Neural progenitor cell (in vitro differentiated cells): ENCODE measurements around the gene FNDC11. TPM values are rescaled to one million over a fixed set of nuclear protein-coding genes. Genes with fewer than 3 reads are reported as not detected.

Source experiments
- DNase-seq: peaks from one replicate; pipeline ENCODE4 v3.0.0-alpha.2; 2016; ENCODE audit warnings: low spot score
- H2AFZ ChIP-seq: fragments of 200-600 bp; sonication (generic); replicated peaks from 2 replicates; pipeline ENCODE4 v1.6.1; 2016; ENCODE audit warnings: antibody characterized with exemption
- H3F3A ChIP-seq: fragments of 200-600 bp; sonication (generic); 2 replicates; pipeline ENCODE4 v1.6.1; 2016; ENCODE audit warnings: antibody characterized with exemption, low read depth
- H3K27ac ChIP-seq: fragments of 200-600 bp; sonication (generic); 2 replicates; pipeline ENCODE4 v1.5.1; 2016; ENCODE audit warnings: mild to moderate bottlenecking
- H3K27me3 ChIP-seq: fragments of 200-600 bp; sonication (generic); 2 replicates; pipeline ENCODE4 v1.6.1; 2016; ENCODE audit warnings: mild to moderate bottlenecking, moderate library complexity
- H3K36me3 ChIP-seq: fragments of 200-600 bp; sonication (generic); 2 replicates; pipeline ENCODE4 v1.5.1; 2016
- H3K4me1 ChIP-seq: fragments of 200-600 bp; sonication (generic); 2 replicates; pipeline ENCODE4 v1.6.1; 2016; ENCODE audit warnings: mixed run types
- H3K4me2 ChIP-seq: fragments of 200-600 bp; sonication (generic); 2 replicates; pipeline ENCODE4 v1.6.1; 2016
- H3K4me3 ChIP-seq: fragments of 200-600 bp; sonication (generic); 2 replicates; pipeline ENCODE4 v1.5.1; 2016
- H3K79me2 ChIP-seq: fragments of 200-600 bp; sonication (generic); 2 replicates; pipeline ENCODE4 v1.6.1; 2016; ENCODE audit warnings: low read depth
- H3K9ac ChIP-seq: fragments of 200-600 bp; sonication (generic); 2 replicates; pipeline ENCODE4 v1.6.1; 2016
- H3K9me3 ChIP-seq: fragments of 200-600 bp; sonication (generic); 2 replicates; pipeline ENCODE4 v1.5.1; 2016; ENCODE audit warnings: low read depth
- H4K20me1 ChIP-seq: fragments of 200-600 bp; sonication (generic); 2 replicates; pipeline ENCODE4 v1.6.1; 2016; ENCODE audit warnings: low read depth
- H3K27ac Mint-ChIP-seq: 3 replicates; pipeline ENCODE4 v1.8.0; 2021; ENCODE audit warnings: mixed read lengths
- H3K27me3 Mint-ChIP-seq: 2 replicates; pipeline ENCODE4 v1.8.0; 2022; ENCODE audit warnings: low read depth, mild to moderate bottlenecking, inconsistent platforms, moderate library complexity, mixed read lengths; ENCODE audit not compliant: insufficient read depth
- H3K36me3 Mint-ChIP-seq: 3 replicates; pipeline ENCODE4 v1.8.0; 2021; ENCODE audit warnings: mixed read lengths
- H3K4me1 Mint-ChIP-seq: 3 replicates; pipeline ENCODE4 v1.8.0; 2021; ENCODE audit warnings: mixed read lengths
- H3K4me3 Mint-ChIP-seq: 3 replicates; pipeline ENCODE4 v1.8.0; 2021; ENCODE audit warnings: mild to moderate bottlenecking, moderate library complexity, mixed read lengths
- H3K9me3 Mint-ChIP-seq: 3 replicates; pipeline ENCODE4 v1.8.0; 2020; ENCODE audit warnings: mixed read lengths
- CTCF ChIP-seq: fragments of 200-600 bp; sonication (generic); IDR thresholded peaks from 2 replicates; pipeline ENCODE4 v1.5.1; 2017; ENCODE audit warnings: antibody characterized with exemption, mild to moderate bottlenecking
- EZH2 ChIP-seq: fragments of 200-600 bp; sonication (generic); IDR thresholded peaks from 2 replicates; pipeline ENCODE4 v1.6.1; 2017; ENCODE audit warnings: antibody characterized with exemption, mild to moderate bottlenecking, moderate library complexity
- EZH2phosphoT487 ChIP-seq: fragments of 200-600 bp; sonication (generic); IDR thresholded peaks from 2 replicates; pipeline ENCODE4 v1.6.1; 2017; ENCODE audit warnings: antibody characterized with exemption
- total RNA-seq: library from RNA; depleted of rRNA; stranded (reverse); fragments of >200 nt; gene quantifications from 2 replicates; pipeline ENCODE4 v1.2.3, GENCODE V29; 2015; ENCODE audit warnings: low replicate concordance

FNDC11 gene
- total RNA-seq, 1 donor from 2014 or later = 0.39 TPM

GRCh38 chr20:63536241-63536977 lies 17.6 kb upstream of the FNDC11 start:
- Histone ChIP-seq H3K4me3 (no peak overlapping the region), H3K9me3 (no peaks in the 10 kb centered on the region), H3K79me2 (no peaks in the 10 kb centered on the region), H2AFZ (no peak overlapping the region), H3F3A (peaks cover 3% of the 10 kb centered on the region), H3K27me3 (no peaks in the 10 kb centered on the region), H3K36me3 (no peaks in the 10 kb centered on the region), H3K4me2 (no peak overlapping the region), H3K27ac (no peak overlapping the region), H3K9ac (no peak overlapping the region), H4K20me1 (no peaks in the 10 kb centered on the region), H3K4me1 (no peaks in the 10 kb centered on the region)
- Mint-ChIP-seq H3K4me1 (peaks cover 10% of the 10 kb centered on the region), H3K4me3 (no peak overlapping the region), H3K27me3 (peaks cover 4% of the 10 kb centered on the region), H3K9me3 (no peaks in the 10 kb centered on the region), H3K36me3 (no peaks in the 10 kb centered on the region), H3K27ac (no peak overlapping the region)
- DNase-seq = no peak
- TF ChIP-seq EZH2phosphoT487 = no peak
- no peak for TF ChIP-seq EZH2
- no peak for TF ChIP-seq CTCF

- H3K79me2 ChIP-seq = no peaks in the 10 kb centered on the region
- H3K4me2 ChIP-seq = peak within 1 kb of the TSS; percentile 71
- no peaks in the 10 kb centered on the region for H3K36me3 Mint-ChIP-seq
- H3K4me1 Mint-ChIP-seq = peaks cover 7% of the 10 kb centered on the region
- H3K27me3 Mint-ChIP-seq = peaks cover 1% of the 10 kb centered on the region
- no peaks in the 10 kb centered on the region for H3K36me3 ChIP-seq
- H4K20me1 ChIP-seq = no peaks in the 10 kb centered on the region
- H3K27me3 ChIP-seq = no peaks in the 10 kb centered on the region
- H3K4me3 Mint-ChIP-seq = no peak within 1 kb of the TSS
- no peak within 1 kb of the TSS for H3K9ac ChIP-seq
- peak within 1 kb of the TSS; percentile 42 for H3K4me3 ChIP-seq
- H3K9me3 Mint-ChIP-seq = no peaks in the 10 kb centered on the region
- H2AFZ ChIP-seq = peak within 1 kb of the TSS; percentile 70
- H3K4me1 ChIP-seq = no peaks in the 10 kb centered on the region
- no peak for DNase-seq
- TF ChIP-seq CTCF (no peak), EZH2phosphoT487 (no peak), EZH2 (no peak)
- H3K27ac Mint-ChIP-seq = no peak within 1 kb of the TSS
- no peak within 1 kb of the TSS for H3K27ac ChIP-seq
- H3K9me3 ChIP-seq = no peaks in the 10 kb centered on the region
- peaks cover 3% of the 10 kb centered on the region for H3F3A ChIP-seq
Observed at GRCh38 chr20:63536997-63537524, 16.9 kb upstream of the FNDC11 start, which contains the start of gene PTK6. Gene PTK6 (minus strand): TSS chr20:63537376. CDS start chr20:63537314, 62 bp downstream.

- Histone ChIP-seq H2AFZ (peak overlapping the region; percentile 70), H3K4me3 (peak overlapping the region; percentile 42), H3K4me2 (peak overlapping the region; percentile 71), H3K27me3 (no peaks in the 10 kb centered on the region), H3K9me3 (no peaks in the 10 kb centered on the region), H3K36me3 (no peaks in the 10 kb centered on the region), H4K20me1 (no peaks in the 10 kb centered on the region), H3K4me1 (no peaks in the 10 kb centered on the region), H3K79me2 (no peaks in the 10 kb centered on the region), H3F3A (peaks cover 3% of the 10 kb centered on the region), H3K27ac (no peak overlapping the region), H3K9ac (no peak overlapping the region)
- Mint-ChIP-seq H3K4me3 (no peak overlapping the region), H3K9me3 (no peaks in the 10 kb centered on the region), H3K36me3 (no peaks in the 10 kb centered on the region), H3K4me1 (peaks cover 6% of the 10 kb centered on the region), H3K27me3 (no peaks in the 10 kb centered on the region), H3K27ac (no peak overlapping the region)
- peak; percentile 95 for DNase-seq
- no peak for TF ChIP-seq EZH2
- TF ChIP-seq CTCF = peak; percentile 72
Observed at GRCh38 chr20:63537525-63538203, 16.3 kb upstream of the FNDC11 start.
